ENCODE results near the gene NUP85.
"Not testable (repeated sequence)": the region's sequence is repeated elsewhere in the genome, so short reads cannot be mapped to it uniquely, and the experiment has no call there.

NUP85 gene

GRCh38 chr17:75269844-75270217 lies 64.4 kb downstream of the NUP85 start:
- no peak for DNase-seq

GRCh38 chr17:75270218-75270965 lies 64.9 kb downstream of the NUP85 start:
- DNase-seq, result no peak

GRCh38 chr17:75270966-75271232 lies 65.4 kb downstream of the NUP85 start, which contains the start of gene MIF4GD:
Gene MIF4GD (minus strand): TSS chr17:75271231. CDS start chr17:75270195, 1,036 bp downstream.
- DNase-seq, result no peak

GRCh38 chr17:75271233-75271954 lies 65.9 kb downstream of the NUP85 start:
- DNase-seq, result peak; percentile 82

- DNase-seq, result no peak
Measured at GRCh38 chr17:75271955-75272847, 66.7 kb downstream of the NUP85 start.

- DNase-seq, result no peak
Measured at GRCh38 chr17:75272848-75273184, 67.3 kb downstream of the NUP85 start.

GRCh38 chr17:75273977-75274708 lies 68.7 kb downstream of the NUP85 start:
- no peak for DNase-seq

GRCh38 chr17:75277664-75278071 lies 72.2 kb downstream of the NUP85 start:
- DNase-seq, result no peak

- not testable (repeated sequence) for DNase-seq
Measured at GRCh38 chr17:75280189-75280588, 74.7 kb downstream of the NUP85 start.

GRCh38 chr17:75285123-75285522 lies 79.6 kb downstream of the NUP85 start:
- DNase-seq, result no peak
